GM18502 (cell line): ENCODE results near the gene PADI3.

Experiments
- ATAC-seq: cut with Tn5 transposase; IDR thresholded peaks from one replicate; pipeline ENCODE4 v1.9.1; 2021; ENCODE audit warnings: mild to moderate bottlenecking; ENCODE audit not compliant: unreplicated experiment, poor library complexity

Gene PADI3

DNA sequence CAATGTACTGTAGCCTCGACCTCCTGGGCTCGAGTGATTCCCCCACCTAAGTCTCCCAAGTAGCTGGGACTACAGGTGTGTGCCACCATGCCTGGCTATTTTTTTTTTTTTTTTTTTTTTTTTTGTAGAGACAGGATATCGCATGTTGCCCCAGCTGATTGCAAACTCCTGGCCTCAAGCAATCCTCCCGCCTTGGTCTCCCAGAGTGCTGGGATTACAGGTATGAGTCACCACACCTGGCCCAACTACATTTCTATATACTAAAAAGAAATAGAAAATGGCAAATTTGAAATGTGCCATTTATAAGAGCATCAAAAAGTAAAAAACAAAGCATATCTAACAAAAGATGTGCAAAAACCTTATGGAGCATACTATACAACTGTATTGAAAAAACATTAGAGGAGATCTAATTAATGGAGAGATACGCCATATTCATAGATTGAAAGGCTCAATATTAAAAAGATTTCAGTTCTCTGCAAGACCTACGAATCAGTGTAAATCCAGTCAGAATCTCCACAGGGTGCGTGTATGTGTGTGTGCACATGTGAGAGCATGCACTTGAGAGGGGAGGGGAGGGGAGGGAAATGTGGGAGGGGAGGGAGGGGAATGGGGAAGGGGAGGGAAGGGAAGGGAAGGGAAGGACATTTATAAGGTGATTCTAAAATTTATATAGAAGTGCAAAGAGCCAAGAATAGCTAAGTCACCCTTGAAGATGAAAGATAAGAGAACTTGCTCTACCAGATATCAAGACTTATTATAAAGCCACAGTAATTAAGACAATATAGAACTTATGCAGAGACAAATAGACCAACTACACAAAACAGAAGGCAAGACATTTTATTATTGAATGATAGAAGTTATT is 43.6 kb downstream of the PADI3 start:
- ATAC-seq = no peak

DNA sequence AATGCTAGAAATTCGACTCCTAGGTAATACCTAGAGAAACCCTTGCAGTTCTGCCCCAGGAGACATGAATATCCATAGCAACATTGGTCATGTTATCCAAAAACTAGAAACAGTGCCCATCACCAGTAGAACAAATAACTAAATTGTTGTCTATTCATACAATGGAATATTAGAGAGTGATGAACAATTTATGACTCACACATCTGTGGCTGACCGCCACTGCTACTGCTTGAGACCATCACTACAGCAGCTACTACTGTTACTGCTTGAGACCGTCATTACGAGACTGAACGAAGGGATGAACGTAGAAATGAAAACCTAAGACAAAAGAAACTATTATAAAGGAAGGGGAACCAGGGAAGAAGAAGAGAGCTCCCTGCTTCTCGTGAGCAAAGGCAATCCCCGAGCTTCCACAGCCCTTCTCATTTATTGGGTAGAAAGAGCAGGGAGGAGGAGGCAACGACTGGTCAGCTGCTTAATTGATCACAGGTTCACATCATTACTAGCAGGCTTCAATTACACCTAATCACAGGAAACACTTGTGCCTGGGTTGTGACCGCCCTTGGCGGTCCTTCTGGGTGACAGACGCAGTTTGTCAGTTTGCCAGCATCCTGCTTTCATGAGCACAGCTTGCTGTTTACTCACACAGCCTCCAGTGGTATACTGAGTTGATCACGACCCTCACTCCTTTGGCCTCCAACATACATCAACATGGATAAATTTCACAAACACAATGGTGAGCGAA is 45.0 kb downstream of the PADI3 start:
- no peak for ATAC-seq

DNA sequence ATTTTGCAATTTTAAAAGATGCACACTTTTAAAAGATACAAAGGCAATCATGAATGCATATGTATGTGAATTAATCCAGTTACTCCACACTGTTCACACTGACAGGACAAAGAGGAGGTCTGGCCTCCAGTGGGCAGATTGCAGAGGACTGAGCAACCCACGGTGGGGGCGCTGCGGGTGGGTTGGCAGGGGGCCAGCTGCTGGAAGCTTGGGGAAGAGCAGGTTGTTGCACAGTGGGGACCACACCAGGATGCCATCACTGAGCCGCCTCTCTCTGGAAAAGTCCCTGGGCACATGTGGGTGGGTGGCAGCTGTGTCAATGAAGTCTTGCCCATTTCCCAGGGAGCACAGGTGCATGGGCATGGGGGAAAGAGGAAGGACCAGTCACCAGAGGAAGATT is 46.4 kb downstream of the PADI3 start:
- ATAC-seq = no peak

DNA sequence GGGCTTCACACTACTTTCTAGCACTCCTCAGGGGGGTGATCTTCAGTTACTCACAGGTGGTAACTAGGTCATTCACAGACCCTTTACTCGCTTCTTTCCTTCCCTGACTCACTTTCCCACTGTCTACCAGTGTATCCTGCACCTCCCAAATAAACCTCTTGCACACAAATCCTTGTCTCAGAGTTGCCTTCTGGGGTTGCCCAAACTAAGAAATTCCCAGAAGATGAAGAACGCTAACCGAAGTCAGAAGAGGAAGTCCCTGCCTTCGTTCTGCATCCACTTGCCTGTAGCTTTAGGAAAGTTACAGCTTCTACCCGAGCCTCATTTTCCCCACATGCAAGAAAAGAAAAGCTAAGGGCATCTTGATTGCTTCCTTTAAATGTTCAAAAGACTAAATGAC is 47.2 kb downstream of the PADI3 start:
- no peak for ATAC-seq

DNA sequence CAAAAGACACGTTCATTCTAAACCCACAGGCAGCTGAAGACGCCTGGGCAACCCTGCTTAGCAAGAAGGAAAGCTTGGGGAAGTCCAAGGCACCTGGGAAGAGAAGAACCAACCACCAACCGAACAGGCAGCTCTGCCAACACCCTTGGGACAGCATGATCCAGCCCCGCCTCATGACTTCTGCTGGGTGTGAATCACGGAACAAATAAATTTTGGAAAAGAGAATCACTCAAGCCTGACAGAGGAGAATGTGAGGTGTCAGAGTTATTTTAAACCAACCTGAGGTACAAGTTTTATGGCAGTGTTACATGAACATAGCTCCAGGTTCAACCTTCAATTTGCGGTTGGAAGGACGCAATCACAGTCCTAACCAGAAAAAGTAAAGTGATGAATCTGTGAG is 49.1 kb downstream of the PADI3 start:
- no peak for ATAC-seq

DNA sequence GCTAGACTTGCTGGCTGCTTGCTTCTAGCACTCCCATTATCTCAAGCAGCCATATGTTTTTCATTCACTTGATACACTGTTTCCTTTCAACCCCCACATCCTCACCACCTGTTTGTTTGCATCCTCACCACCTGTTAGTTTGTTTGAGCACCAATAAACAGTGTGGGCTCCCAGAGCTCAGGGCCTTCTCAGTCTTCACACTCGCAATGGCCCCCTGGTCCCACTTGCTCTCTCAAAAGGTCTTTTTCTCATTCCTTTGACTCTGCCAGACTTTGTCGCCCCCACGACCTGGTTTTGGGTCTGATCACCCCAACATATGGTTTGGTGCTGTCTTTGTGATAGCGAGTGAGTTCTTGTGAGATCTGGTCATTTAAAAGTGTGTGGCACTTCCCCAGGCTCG is 52.9 kb downstream of the PADI3 start:
- no peak for ATAC-seq

DNA sequence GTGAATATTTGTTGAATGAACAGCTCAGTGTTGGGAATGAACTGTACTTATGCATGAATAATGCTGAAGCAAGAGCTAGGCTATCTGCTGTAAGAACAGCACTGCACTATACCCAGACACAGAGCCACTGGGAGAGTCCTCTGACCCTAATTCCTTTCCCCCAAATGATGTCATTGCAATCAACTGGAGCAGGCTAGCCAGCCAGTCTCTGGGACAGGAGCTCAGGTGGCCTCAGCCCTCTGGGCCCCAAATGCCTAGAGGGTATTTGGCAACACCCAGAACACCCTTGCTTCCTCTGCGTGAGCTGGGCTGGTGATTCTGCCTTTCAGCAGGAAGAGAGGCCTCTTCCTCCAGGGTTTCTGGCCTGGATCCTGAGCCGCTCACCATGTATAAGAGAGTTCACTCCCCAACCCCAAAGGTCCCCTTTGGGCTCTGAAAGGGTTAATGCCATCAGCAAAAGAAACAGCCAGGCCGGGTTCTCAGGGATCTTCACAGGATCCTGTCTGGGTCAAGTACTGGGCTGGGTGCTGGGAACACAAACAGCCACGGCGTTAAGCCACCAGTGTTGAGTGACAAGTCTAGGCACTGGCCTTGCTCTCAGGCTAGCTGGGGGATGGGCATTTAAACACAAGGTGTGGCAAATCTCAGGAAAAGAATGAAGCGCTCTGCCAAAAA is 55.4 kb downstream of the PADI3 start:
- no peak for ATAC-seq

DNA sequence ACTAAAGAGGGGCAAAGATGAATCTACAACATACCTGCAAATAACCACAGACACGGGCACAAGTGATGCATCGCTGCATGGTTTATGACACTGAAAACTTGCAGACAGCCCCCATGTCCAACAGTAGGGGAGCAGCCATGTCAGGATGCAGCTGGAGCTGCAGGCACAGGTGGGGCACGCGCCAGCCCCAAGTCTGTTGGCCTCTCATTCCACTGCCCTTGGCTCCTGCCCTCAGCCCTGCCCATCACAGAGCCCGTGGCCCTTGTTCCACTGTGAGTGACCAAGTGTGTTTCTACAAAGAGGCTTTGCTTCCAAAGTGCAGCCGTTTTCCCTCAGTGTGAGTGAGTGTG is 55.9 kb downstream of the PADI3 start:
- no peak for ATAC-seq

DNA sequence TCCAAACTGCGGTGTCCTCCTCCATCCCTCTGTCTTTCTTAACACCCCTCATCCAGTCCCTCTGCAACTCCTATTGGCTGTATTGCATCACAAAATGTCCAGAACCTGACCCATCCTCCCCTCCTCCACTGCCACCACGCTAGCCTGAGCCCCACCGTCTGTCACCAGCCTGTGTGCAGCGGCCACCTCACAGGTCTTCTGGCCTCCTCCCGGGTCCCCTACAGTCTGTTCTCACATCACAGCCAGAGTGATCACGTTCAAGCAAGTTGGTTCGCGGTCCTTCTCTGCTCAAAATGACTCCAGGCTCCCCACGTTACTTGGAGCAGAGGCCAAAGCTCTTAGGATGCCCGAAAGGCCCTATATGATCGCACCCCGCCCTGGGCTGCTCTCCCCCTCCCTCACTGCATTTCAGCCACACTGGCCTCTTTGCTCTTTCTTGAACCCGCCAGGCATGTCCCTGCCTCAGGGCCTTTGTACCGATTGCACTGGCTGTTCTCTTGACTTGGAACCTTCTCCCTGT is 56.7 kb downstream of the PADI3 start:
- no peak for ATAC-seq

DNA sequence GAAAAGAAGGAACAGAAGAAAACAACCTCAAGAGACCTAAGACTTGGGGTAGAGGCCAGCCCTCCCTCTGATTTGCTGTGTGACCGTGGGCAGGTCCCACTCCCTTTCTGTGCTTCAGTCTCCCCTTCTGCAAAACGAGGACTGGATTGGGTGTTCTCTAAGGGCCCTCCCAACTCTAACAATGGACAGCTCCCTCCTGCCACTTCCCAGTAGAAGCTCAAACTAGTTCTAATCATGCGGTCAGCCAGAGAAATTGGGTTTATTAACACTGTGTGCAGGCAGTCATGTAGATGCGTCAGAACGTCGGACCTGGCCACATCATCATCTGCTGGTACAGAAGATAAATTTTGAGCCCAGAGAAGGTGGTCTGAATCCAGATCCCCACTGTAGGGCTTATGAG is 57.5 kb downstream of the PADI3 start:
- no peak for ATAC-seq

DNA sequence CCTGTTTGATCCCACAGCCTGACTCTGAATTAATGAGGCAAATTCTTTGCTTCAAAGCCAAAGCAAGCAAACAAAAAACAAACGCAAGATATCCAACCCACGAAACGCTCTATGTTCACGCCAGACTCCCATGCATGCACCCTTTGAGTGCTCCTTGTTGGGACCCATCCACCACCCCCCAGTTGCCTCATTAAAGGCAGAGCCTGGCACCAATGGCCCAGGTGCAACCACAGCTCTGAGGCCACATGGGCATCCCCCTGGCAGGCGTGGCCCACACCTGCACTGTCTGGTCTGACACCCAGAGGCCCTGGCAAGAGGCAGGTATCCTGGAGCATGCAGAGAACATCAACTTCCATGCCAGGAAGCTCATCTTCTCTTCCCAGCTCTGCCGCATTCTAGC is 58.0 kb downstream of the PADI3 start:
- ATAC-seq = no peak

DNA sequence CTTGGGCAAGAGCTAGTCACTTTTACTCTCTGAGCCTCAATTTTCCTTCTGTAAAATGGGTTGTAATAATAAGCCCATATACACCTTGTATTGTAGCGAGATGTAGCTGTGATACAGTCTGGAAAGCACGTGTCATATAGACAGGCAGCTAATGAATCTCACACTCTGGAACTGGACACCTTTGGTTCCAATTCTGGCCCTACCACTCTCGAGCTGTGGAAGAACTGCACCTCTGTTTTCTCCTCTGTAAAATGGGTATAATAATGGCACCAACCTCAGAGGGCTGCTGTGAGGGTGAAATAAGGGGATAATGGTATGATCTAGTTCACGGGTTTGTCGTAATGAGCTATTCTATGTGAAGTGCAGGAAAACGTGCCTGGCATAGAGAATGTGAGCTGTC is 58.4 kb downstream of the PADI3 start:
- ATAC-seq = no peak

DNA sequence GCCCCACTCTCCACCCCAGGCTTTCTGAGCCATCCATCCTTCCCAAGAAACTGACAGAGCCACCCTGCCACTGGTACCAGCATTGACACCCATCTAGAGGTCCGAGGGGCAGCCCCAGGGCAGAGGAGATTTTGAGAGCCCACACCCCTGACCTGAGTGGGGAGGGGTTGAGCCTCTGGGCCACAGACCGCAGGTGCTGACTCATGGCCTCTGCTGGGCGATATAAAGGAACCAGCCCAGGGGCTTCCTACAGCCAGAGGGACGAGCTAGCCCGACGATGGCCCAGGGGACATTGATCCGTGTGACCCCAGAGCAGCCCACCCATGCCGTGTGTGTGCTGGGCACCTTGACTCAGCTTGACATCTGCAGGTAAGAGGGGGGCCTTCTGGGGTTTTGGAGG is 59.0 kb downstream of the PADI3 start, which contains the start of gene PADI4:
PADI4 (plus strand) TSS at position 252 of the 400 bp plus-strand sequence; CDS start at position 278, 26 bp downstream.
- no peak for ATAC-seq

DNA sequence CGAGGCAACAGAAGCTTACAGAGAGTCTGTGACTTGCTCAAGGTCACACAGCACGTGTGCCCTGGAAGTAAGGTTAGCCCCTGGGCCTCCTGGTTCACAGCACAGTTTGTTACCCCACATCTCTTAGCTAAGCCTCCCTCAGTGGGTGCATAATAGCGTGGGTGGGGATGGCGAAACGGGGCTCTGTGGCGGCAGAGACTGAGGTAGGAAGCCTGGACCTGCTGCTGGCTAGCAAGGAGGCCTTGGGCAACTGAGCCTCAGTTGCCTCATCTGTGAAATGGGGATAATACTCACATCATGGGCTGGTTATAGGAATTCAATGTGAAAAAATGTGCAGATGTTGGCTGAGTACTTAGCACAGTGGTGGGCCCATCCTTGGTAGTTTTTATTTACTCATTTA is 59.7 kb downstream of the PADI3 start:
- no peak for ATAC-seq

DNA sequence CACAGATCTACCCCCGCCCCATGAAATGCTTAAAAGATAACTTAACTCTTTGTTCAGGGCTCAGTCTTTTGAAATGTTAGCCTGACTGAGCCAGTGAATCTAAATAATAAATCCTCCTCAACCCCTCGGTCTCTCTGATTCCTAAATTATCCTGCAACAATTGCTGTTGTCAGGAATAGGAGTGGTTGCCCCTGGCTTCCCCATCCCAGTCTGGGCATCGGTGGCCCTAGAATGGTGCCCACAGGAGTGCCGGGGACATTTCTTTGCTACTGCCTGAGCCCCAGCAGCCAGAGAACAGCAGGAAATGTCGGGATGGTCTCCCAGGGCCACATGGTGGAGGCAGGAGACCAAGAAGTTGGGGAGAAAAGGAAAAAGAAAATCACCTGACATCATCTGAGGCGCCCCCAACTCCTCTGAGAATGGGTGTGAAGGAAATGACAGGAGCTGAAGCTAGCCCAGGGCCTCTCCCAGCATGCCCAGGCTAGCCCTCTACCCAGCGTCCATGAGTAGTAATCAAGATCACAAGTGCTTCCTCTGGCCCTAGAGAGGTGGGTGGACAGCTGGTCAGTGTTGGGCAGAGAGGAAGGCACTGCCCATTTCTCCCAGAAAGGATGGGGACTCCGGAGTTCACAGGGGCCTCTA is 60.6 kb downstream of the PADI3 start:
- no peak for ATAC-seq

DNA sequence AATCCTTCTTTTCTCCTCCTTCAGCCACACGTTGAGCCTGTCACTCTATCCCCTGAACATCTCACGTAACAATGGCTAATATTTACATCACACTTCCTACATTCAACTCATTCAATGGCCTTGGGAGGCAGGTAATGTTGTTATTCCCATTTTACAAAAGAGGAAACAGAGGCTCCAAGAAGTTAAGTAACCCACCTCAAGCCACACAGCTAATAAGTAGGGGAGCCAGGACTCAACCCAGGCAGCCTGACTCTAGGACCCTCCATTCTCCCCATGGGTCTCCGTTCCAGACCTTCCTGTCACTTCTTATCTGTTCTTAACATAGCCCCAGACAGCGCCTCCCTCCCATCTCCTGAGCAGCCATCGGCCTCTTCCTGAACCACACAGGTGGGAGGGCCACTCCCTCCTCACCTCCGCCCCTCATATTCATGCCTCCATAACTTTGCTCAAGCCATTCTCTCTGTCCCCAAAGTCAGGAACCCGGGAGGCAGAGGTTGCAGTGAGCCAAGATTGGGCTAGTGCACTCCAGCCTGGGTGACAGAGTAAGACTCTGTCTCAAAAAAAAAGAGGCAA is 61.3 kb downstream of the PADI3 start:
- no peak for ATAC-seq

DNA sequence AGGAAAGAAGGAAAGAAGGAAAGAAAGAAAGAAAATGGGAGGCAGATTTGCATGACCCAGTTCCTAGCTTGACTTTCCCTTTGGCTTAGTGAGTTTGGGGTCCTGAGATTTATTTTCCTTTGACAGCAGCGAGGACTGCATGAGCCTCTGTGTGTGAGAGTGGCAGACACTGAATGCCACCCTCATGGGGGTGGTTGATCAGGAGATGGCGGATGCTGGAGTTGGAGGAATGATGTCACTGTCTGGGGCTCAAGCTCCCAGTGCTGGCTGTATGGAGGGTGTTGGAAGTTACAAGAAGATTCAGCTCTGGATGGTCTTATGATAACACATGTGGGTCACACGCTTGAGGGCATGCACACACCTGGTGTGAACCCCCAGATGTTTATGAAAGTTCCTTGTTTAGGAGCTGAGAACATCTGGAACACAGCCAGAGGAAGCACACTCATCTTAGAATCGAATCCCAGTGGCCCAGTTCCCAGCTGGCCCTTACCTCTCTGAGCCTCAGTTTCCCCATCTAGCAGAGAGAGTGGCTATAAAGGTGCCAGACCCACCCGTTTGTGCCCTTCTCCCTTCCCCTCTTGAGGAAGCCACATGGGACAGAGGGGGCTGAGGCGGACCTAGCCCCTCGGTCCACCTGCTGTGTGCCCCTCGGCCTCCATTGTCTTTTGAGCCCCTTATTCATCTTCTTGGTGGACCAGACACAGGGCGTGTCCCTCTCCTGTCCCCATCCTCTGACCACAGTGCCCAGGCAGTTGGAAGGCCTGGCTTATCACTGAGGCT is 64.8 kb downstream of the PADI3 start:
- no peak for ATAC-seq

DNA sequence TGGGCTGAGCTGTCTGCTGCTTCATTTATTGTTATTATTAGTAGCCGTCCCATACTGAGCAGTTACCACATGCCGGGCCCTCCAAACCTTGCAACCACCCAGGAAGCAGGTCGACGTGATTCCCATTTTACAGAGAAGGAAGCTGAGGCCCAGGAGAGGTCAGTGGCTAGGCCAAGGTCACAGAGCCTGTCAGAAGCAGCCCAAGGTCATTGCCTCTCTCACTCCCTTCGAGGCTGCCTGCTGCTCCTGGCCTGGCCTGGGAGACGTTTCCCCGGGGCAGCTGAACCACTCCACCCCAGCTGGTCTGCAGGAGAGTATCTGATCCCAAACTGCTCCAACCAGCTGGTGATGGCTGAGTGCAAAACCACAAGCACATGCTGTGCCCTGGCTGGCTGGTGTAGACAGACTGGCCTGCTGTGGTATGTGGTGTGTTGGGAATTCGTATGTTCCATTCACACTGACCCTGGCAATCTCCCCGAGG is 65.6 kb downstream of the PADI3 start:
- no peak for ATAC-seq

DNA sequence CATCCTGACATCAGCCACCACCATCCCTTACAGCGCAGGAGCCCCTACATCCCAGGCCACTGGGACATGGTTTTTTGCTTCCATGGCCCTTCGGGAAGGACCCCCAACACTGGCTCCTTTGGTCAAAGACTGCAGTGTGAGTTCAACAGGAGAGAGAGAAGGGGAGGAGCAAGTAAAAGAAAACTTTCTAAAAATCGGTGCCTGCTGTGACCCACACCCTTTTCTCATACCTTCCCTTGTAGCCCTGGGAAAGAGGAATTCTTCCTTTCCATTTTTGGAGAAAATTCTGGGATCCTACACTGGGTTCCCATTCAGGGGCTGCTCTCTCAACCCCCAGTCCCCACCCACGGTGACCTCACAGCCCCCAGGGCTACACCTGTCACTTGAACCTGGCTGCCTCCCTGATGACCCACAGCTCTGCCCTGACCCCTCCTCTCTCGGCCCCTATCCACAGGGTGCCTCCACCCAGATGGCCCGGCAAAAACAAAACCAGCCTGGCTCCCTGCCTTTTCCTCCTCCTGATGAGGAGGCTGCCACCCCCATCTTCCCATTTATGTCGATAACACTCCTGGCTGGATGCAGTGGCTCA is 66.7 kb downstream of the PADI3 start:
- ATAC-seq = no peak
